ENCODE data around the gene EVX1.

EVX1 gene

DNA sequence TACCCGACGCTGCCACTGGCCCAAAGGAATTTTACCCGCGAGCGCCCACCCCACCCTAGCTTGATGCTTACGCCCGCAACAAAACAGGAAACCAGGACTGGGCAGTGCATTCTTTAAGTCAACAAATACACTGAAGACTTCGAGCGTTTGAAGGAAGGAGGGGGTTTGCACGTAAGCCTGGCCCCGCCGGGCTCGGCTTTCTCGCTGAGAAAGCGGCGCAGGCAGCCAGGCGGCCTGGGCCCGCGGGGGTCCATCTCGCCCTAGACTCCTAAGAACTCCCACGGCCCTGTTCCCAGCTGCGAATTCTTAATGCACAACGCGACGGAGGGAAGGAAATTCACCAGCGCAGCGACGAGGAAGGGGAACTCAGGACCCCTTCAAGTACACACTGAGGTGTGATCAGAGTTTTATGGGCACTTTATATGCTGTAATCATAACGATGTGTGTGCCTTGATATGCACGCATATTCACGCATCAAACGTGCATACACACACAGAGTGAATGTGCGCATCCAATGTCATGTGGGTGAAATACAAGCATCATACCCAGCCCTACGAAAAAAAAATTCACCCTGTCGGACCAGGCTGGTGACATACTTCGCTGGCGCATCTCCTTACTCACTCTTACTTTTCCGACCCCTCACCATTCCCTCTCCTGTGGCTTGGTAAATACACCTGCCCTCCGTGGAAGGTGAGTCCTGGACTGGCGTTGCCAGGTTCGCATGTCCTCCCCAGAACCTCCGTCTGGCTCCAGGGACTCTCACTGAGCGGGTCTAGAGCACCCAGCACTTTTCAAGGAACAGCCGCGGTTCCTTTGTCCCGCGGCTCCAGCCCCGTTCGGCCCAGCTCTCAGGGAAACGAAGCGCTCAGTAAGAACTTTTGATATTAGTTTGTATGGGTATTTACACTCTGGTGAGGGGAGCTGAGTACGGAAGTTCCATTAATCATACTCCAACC is 37.0 kb upstream of the EVX1 start:
- DNase-seq (ENCODE audit: low read depth), result no peak

DNA sequence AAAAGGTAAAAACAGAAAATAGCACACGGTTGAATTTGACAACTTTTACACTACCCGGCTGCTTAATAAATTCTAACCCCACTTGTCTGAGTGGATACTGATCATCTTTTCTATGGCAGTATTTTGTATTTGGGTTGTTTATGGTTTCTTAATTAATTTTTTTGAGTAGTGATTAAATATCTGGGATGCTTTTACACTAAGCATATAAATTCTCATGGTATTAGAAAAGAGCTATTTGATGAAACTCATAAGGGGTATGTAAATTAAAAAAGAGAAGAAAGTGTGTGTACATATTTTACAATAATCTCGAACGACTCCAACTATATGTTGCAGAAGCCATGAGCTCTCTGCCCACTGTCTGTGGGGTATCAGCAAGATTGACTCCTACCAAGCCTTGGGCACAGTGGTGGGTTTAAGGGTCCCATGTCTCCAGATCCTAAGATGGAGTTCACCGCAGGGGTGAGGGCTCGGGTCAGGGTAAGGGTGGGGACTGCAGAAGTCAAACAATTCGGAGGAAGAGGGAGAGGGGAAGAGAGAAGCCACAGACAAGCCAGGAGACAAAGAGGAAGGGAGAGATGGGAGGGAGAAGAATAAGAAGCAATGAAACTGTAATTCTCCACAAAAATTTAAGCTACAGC is 35.1 kb upstream of the EVX1 start:
- no peak for DNase-seq (ENCODE audit: low read depth)

DNA sequence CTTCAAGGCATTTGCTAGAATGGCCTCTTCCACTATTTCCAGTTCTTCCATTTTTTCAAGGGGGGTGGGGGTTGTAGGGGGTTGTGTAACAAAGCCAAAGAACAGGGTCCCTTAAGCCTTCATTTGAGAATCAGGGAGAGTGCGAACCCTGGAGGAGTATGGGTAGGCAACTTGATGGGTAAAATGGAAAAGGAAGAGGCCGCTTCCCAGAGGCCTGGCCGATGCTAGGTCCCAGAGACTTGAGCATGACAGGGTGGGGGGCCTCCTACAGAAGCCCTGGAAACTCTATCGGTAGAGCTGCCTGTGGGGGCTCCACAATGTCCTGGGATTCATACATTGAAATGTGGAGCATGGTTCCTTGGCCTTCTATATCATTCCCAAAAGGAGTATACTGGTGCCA is 33.6 kb upstream of the EVX1 start:
- no peak for DNase-seq (ENCODE audit: low read depth)

DNA sequence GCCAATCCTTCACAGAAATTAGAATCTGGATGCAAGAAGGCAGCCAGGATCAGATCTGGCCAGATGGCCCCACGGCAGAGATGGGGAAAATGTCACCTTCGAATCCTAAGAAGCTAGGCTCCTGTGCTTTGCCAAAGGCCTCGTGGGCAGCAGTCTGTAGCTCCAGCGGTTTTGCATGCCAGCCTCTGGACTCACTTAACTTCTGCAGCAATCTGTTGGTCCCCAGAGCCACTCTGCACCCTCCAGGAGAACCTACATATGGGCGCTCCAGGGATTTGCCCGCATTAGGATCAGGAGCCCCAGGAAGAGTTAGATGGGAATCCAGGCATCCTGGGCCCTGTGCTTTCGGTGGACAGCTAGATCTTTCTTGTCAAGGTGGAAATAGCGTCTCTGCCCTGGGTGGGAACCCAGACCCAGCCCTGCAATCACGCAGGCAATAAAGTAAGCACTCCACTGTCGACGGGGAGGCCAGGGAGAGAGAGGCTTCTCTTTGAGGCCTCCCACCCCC is 32.6 kb upstream of the EVX1 start:
- no peak for DNase-seq (ENCODE audit: low read depth)

DNA sequence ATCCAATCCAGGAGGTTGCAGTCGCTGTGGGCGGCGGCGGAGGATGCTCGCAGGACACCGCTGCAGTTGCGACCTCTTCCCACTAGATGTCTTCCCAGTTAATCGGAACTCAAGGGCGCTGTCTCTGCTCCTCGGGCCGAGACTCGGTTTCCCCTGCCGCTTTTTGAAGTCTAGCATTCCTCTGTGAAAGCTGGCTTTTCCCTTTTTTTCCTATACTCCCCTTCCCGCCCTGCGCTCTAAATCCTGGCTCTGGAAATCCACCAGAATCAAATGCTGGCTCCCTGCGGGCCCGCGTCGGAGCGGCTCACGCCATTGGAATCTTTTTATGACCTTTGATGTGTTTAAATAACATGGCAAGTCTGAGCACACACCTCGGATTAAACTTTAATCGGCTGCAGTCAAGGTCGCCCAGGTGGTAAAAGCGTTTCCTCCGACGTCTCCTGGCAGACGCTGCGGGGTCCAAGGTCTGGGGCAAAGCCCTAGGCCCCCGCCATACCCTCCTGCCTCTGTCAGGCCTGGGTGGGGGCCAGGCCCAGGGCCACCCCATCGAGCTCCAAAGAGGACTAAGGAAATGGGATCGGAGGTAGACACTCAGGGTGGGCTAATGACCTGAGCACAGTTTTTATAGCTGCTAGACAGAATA is 32.0 kb upstream of the EVX1 start:
- DNase-seq (ENCODE audit: low read depth), result peak; percentile 43

DNA sequence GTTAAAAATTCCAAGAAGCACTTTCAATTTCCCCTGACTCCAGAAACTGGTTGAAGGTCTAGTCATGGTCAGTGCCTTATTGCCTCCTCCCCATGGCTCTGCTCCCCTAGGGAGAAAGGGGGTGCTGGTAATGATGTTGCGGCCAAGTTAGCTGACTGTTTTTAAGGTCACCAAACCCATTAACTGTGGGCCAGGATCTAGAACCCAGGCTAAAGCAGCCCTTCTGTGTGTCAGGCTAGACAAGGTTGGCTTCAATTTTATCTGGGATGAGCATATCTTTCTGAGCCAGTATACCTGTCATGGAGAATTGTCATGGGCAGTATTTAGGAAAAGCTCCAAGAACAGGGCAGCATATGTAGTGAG is 31.5 kb upstream of the EVX1 start:
- no peak for DNase-seq (ENCODE audit: low read depth)

DNA sequence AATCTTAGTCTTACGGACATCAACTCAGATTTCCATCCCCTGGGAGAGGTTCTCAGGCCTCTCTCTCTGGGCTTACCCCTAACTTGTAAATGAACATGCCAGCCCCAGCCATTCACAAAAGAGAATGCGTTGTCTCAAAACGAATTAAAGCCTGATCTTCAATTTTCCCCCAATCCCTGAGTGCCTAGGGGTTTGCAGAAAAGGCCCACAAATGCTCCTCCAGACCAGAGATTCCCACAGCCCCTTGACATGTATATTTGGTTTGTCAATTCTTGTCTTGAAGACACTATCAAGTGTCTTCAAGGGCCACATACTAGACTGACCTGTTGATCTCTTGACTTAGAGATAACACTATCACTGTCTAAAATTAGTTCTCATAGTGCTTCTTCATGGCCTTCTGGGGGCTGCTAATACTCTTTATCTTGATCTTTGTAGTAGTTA is 30.8 kb upstream of the EVX1 start:
- DNase-seq (ENCODE audit: low read depth), result no peak

DNA sequence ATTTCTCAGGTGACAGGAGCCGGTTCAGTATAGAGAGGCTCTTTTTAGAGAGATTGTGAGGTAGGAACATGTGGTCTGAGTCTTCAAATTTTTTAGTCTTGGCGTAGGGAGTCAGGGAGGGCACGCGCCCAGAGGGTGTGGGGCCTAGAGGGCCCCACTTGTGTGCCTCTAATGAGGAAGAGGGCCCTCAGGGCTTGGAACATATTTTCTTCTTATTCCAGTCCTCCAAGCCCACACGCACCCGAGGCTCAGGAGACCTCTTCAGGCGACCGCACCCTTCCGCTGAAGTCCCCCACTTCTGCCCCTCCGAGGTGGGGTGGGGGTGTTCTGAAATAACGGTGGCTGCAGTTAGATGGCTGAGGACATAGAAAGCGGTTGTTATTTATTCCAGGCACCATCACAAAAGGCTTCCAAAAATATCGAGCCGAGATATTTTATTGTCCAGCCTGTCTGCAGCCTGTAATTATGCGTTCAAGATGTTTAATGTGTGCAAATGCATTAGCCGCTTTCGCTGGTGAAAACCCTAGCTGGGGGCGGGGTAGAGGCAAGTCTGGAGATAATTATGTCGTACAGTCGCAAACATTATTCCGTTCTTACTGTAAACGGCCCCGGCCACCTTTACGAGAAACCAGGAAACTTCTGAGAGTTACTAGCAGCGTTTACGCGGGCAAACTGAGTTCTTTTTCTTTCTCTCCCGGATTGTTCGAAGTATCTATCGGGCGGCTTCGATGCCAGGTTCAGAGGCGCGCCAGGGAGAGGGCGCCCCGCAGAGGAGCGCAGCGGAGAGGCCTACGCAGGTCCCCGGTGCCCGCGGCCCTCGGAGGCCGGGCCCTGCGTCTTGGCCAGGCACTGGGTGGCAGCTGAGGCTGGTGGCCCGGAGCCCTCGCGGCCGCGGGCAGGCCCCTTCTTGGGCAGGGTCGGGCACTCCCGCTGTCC is 29.8 kb upstream of the EVX1 start:
- DNase-seq (ENCODE audit: low read depth), result no peak

DNA sequence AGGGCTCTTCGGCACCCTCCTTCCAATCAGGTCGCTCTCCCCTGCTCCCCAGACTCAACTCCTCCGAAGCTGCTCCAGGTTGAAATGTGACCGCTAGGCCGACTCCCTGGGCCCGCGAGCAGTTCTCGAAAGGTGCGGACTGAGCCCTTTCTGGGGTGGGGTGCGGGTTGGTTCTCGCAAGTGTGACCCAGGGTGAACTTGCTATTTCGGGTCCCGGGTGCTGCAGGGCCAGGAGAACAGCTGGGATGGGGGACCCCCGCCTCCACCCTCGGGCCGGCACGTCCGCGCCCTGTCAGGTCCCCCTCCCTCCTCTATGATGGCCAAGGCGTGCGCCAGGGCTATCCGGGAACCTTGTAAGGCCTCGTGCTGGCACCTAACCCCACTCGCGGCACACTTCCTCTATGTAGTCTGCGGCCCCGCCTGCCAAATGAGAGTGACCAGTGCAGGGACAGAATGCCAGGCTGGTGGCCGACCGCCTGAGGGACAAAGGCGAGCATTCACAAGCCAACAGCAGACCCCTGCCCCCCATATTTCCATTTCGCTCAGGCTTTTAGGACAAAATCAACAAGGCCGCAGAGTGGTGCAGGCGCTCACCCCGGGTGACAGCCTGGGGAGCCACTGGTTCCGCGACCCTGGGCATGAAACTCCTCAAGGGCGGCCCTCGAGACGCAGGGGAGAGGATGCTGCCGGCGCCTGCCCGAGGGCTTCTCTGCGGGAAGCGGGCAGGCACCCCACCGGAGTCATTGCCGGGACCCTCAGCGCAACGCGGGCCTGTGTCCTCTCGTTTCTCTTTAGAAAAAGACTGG is 29.0 kb upstream of the EVX1 start:
- DNase-seq (ENCODE audit: low read depth), result no peak

DNA sequence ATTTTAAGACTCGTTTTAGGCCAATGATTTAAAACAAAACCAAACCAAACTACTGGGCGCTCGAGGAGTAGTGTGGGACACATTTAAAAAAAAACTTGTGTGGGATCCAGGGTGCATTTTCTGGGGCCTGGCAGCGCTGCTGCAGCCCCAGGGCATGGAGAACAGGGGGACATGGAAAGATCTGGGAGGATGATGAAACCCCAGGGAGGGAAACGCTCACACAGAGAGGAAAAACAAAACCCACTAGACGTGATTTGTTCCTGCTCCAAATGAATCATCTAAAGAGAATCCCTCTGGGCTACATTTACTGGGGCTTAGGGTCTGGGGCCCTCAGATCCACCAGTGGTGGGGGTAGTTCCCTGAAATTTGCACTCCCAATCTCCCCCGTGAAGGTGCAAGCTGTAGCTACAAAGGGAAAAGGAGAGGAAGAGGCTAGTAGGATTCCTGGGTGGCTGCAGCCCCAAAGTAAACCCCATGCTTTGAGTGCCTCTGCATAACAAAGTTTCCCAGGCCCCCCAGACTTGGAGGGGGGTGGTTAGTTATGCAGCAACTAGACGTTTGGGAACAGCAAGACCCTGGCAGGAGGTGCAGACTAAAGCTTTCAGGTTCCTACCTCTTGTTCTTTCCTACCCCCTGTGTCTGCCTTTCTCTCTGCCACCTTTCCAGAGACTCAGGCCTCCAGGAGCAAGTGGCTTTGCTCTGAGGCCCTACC is 28.2 kb upstream of the EVX1 start:
- no peak for DNase-seq (ENCODE audit: low read depth)

DNA sequence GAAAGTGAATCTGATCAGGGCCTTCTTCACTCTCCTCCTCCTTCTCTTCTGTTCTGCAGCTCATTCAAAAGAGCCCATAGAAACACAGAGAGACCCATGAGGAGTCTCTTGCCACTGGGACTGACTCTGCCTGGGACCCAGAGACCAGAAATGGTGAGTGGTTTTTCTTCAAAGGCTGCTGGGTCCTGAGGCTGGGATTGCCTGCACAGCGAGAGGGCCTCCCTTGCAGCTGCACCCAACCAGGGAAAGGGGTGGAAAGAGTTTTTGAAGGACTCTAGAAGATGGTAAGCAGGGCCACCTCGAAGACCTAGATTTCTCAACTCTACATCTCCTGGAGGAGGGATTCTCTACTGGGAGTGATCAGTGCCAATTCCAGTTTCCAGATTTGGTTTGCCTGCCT is 27.2 kb upstream of the EVX1 start:
- DNase-seq (ENCODE audit: low read depth), result no peak

DNA sequence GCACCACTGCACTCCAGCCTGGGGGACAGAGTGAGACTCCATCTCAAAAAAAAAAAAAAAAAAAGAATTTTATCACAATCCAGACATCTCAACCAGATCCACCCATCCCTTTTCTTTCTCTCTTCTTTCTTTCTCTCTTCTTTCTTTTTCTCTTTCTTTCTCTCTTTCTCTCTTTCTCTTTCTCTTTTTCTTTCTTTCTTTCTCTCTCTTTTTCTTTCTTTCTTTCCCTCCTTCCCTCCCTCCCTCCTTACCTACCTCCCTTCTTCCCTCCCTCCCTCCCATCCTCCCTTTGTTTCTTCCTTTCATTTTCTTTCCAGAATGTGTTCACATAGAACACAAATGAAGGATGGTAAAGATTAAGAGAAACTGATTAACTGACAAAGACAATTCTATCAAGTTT is 24.7 kb upstream of the EVX1 start:
- DNase-seq (ENCODE audit: low read depth), result no peak

DNA sequence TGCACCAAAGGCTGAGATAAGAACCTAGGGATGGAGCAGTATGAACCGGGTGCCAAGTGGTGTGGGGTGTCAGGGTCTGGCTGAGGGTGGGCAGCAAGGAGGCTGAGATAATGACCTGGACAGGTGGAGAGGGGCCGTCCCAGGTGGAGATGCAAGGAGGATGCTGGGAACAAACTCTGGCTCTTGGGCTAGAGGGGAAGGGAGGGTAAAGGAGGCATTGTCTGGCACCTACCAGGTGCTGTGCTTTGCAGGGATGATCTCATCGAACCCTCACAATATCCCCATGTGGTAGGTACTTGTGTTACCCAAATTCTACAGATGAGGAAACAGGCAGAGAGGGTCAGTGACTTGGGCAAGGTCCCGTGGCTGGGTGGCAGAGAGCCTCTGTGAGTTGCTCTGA is 22.8 kb upstream of the EVX1 start:
- DNase-seq (ENCODE audit: low read depth), result no peak

DNA sequence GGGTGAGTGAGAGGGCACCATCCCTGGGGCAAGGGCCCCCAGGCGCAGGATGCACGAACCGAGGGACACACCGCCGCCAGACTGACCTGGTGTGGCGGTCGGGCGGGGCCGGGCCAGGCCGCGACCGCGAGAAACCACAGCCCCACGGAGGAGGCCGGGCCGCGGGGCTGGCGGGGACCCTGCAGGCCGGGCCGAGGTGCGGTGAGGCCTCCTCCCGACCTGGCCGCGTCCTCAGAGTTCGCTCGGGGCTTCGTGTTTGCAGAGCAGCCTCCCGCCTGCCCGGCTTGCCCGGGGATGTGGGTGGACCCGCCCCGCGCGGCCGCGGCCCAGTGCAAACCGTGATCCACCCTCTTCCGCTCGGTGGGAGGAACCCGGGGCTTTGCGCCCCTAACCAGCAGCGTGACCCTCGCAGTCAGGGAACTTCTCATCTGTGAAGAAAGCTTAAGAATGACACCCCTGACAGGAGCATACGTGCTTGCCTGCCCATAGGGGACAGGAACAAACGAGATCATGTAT is 22.1 kb upstream of the EVX1 start:
- no peak for DNase-seq (ENCODE audit: low read depth)

DNA sequence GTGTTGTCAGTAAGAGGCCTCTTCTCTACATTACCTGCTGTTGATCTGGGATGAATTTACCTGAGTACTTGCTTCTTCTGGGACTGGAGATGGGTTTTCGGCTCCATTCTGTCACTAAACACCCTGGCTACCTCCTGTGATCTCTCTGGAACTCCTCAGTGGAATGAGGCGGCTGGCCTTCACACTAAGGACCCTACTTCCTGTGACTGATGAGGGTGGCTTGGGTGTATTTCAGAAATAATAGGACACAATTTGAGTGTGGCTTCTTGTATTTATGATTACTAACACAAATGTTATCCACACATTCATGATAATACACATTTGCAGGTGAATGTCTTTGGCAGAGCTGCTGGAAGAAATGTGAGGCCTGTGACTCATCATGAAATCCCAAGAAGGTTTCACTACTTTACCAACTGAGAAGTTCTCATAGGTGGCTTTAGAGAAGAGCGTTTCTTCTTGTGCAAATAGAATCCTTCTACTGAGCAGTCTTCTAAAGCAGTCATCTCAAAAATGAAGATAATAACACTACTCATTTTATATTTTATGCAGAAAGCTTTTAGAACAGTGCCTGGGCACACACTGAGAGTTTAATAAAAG is 21.3 kb upstream of the EVX1 start:
- DNase-seq (ENCODE audit: low read depth), result no peak

DNA sequence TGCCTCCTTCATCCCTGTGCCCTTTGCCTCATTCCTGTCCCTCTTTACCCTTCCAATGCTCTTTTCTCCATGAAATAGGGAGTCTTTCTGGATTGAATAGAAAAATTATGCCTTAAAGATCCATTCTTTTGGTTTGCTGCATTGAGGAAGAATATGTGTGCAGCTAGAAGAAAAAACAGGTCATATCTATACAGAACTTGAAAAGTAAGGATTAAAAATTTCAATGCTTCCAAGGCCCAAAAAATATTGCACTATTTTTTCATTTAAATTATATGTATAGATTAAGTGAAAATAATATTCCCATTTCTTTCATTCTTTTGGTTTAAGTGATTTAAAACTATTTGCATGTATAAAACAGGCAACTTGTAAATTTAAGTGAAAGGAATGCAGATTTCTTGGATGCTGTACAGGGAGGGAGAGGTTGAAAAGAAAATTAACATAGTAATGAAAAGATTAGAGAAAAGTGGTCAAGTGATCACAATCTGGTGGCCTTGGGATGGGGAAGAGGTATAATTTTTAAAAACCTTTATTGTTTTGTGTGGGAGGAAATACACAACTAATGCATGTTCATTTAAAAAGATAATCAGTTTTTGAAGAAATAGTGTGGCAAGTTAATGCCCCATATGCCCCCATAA is 18.5 kb upstream of the EVX1 start:
- no peak for DNase-seq (ENCODE audit: low read depth)

DNA sequence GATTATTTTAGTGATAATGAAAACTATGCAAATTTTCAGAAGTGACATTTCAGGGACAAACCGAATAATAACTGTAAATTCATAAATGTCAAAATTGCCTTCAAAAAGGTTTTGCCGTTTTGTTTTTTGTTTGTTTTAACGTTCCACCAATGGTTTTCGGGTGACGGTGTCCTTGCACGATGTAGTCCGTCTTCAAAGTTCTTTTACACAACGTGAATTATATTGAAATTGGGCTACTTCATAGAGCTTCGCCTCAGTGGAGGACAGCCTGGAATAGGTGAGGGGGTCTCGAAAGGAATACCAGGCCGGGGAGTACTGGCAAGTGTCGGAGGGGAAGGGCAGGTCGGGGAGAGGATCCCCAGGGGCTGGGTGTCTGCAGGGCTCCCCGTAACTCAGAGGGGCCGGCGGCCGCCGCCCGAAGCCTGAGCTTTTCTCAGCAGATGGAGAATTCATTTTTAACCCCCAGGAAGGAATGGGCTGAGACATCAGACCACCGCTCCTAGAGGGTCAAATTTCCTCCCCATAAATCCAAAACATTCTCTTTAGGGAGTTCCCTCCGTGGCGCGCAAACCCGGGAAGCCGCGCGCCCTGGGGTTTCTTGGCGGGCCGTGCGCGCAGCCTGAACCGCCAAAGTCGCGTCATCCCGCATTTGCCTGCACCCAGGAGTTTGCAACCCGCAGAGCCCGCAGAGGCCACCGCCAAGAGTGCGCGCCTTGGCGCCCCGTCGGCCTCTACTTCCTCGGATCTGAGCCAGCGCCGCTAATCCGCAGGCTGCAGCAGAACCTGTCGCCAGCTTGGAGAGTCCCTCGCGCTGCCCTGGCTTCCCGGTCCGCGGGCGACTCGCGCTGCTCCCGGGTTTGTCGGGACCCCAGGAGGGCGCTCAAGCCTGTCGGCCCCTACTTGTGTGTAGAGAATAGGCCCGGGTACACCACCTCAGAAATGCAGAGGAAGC is 17.3 kb upstream of the EVX1 start:
- no peak for DNase-seq (ENCODE audit: low read depth)

DNA sequence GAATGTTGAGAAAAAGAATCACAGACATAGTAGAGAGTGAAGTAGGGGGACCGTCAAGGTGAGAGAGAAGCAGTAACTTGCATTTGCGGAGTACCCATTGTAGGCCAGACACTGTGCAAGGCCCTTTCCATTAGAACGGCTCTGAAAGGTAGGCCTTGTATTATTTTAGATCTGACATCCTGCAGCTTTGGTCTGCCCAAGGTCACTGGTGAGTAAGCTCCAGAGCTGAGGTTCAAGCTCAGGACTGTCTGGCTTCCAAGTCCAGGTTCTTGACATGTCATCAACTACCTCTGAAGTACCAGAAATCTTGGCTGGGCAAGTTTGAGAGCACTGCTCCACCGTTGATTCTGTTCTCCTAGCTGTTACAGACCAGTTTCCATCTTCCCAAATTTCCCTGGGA is 13.2 kb upstream of the EVX1 start:
- DNase-seq (ENCODE audit: low read depth), result no peak
